ENCODE data around the gene SLC1A1.

The SLC1A1 gene

GRCh38 chr9:4630836-4631235, 140.6 kb downstream of the SLC1A1 start:
- TF ChIP-seq POLR2AphosphoS5 (IDR thresholded peaks at IDR 0.05; ENCODE audit: low read depth, low read length) (no peak), SIN3A (IDR thresholded peaks at IDR 0.05; ENCODE audit: borderline replicate concordance, insufficient read depth, low read length) (no peak), TAF1 (IDR thresholded peaks at IDR 0.05; ENCODE audit: borderline replicate concordance, insufficient read depth, low read length) (no peak), FOXP2 (optimal IDR thresholded peaks at IDR 0.05; ENCODE audit: borderline replicate concordance, extremely low read depth, extremely low read length, insufficient read depth) (no peak)
- TF ChIP-seq, protein P1, sequence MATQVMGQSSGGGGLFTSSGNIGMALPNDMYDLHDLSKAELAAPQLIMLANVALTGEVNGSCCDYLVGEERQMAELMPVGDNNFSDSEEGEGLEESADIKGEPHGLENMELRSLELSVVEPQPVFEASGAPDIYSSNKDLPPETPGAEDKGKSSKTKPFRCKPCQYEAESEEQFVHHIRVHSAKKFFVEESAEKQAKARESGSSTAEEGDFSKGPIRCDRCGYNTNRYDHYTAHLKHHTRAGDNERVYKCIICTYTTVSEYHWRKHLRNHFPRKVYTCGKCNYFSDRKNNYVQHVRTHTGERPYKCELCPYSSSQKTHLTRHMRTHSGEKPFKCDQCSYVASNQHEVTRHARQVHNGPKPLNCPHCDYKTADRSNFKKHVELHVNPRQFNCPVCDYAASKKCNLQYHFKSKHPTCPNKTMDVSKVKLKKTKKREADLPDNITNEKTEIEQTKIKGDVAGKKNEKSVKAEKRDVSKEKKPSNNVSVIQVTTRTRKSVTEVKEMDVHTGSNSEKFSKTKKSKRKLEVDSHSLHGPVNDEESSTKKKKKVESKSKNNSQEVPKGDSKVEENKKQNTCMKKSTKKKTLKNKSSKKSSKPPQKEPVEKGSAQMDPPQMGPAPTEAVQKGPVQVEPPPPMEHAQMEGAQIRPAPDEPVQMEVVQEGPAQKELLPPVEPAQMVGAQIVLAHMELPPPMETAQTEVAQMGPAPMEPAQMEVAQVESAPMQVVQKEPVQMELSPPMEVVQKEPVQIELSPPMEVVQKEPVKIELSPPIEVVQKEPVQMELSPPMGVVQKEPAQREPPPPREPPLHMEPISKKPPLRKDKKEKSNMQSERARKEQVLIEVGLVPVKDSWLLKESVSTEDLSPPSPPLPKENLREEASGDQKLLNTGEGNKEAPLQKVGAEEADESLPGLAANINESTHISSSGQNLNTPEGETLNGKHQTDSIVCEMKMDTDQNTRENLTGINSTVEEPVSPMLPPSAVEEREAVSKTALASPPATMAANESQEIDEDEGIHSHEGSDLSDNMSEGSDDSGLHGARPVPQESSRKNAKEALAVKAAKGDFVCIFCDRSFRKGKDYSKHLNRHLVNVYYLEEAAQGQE (IDR thresholded peaks at IDR 0.05; ENCODE audit: insufficient read depth in 1 of 2, low read depth in 2 of 2, low read length in 2 of 2), result no peak

Data from PFSK-1 (cell line).